ENCODE measurements around the gene GRID2IP.

GRID2IP gene

GRCh38 chr7:6497637-6497905 is 53.7 kb downstream of the GRID2IP start:
- H3K4me3 ChIP-seq (ENCODE audit: low read depth, low read length): no peak overlapping the region
- TF ChIP-seq CTCF (IDR thresholded peaks at IDR 0.05; ENCODE audit: low read depth, low read length, missing control alignments): no peak
- no peak for DNase-seq (ENCODE audit: low read depth)

DNA sequence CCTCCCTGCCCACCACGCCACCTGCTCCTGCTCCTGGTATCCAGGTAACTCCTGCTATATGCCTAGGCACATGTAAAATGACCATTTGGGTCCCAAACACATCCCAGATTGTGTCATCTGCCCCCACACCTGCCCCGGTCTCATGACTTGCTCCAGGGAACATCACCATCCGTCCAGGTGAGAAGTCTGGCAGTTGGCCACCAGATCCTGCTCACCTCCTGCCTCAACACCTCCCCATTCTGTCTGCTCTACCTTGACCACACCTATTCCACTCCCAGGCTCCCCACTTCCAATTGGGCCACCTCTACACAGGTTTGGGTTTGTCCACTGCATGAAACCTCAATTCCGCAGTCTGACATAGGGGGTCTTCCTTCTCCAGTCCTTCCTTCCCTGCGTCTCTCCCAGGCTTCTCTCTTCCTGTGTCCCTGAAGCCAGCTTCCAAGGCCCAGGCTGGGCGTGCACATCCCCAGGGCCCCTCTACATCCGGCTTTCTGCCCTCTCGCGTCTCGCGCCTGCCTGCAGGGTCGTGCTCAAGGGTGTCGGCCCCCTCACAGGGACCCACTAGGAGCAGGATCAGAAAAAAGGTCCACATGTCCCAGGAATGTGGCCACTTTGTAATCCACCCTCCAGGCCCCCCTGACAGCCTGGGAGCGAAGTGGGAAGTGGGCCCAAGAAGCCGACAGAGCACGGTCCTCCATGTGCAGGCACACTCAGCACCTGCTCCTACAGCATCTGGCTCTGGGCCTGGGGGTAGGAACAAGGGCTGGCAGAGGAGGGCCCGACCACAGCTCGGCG is 54.2 kb downstream of the GRID2IP start:
- DNase-seq (ENCODE audit: low read depth): no peak
- TF ChIP-seq CTCF (IDR thresholded peaks at IDR 0.05; ENCODE audit: low read depth, low read length, missing control alignments): no peak
- no peak overlapping the region for H3K4me3 ChIP-seq (ENCODE audit: low read depth, low read length)

GRCh38 chr7:6495597-6496262 is 55.5 kb downstream of the GRID2IP start:
- DNase-seq (ENCODE audit: low read depth): no peak
- no peak overlapping the region for H3K4me3 ChIP-seq (ENCODE audit: low read depth, low read length)
- no peak for TF ChIP-seq CTCF (IDR thresholded peaks at IDR 0.05; ENCODE audit: low read depth, low read length, missing control alignments)

GRCh38 chr7:6494365-6494764 is 56.9 kb downstream of the GRID2IP start:
- DNase-seq (ENCODE audit: low read depth): no peak
- no peak for TF ChIP-seq CTCF (IDR thresholded peaks at IDR 0.05; ENCODE audit: low read depth, low read length, missing control alignments)
- H3K4me3 ChIP-seq (ENCODE audit: low read depth, low read length): no peak overlapping the region

DNA sequence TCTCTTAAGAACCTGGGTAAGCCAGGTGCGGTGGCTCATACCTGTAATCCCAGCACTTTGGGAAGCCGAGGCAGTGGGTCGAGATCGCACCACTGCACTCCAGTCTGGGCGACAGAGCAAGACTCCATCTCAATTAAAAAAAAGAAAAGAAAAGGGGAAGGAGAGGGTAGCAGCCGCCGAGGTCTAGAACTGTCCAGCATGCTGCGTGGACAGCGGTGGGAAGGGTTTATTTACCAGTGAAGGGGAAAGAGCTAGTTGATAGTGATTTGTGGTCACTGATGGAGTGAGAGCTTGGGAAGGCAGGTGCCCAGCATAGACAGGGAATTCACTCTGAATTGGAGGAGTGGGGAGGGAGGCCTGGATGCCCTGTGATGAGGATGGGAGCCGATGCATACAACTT is 60.1 kb downstream of the GRID2IP start:
- no peak overlapping the region for H3K4me3 ChIP-seq (ENCODE audit: low read depth, low read length)
- no peak for TF ChIP-seq CTCF (IDR thresholded peaks at IDR 0.05; ENCODE audit: low read depth, low read length, missing control alignments)
- DNase-seq (ENCODE audit: low read depth): no peak

- TF ChIP-seq CTCF (IDR thresholded peaks at IDR 0.05; ENCODE audit: low read depth, low read length, missing control alignments): peak; percentile 16
- no peak overlapping the region for H3K4me3 ChIP-seq (ENCODE audit: low read depth, low read length)
- no peak for DNase-seq (ENCODE audit: low read depth)
Observed at GRCh38 chr7:6489612-6490011, 61.6 kb downstream of the GRID2IP start.

DNA sequence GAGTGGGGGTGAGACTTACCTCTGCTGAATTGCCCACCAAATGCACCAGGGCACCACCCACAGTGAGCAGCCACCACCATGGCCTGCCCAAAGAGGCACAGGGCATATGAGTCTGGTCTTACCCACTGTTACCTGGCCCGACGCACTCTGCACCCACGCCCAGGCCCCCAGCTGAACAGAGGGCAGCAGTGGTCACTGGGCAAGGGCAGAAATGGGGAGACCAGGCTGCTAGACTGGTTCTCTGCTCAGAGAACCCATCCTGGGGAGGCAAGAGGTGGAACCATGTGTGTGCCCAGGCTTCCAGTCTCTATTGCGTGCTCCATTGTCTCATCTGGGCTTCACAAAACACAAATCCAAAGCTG is 64.1 kb downstream of the GRID2IP start:
- DNase-seq (ENCODE audit: low read depth): no peak
- no peak for TF ChIP-seq CTCF (IDR thresholded peaks at IDR 0.05; ENCODE audit: low read depth, low read length, missing control alignments)
- no peak overlapping the region for H3K4me3 ChIP-seq (ENCODE audit: low read depth, low read length)
